H9 (cell line): ENCODE results near the gene TRIM60. TPM values are rescaled to one million over a fixed set of nuclear protein-coding genes. Genes with fewer than 3 reads are reported as not detected.

ENCODE experiments used
- DNase-seq: peaks from one replicate; pipeline ENCODE4 v3.0.0-alpha.2; 2017
- H2AFZ ChIP-seq: one replicate; pipeline ENCODE4 v1.6.1; 2013; ENCODE audit warnings: mild to moderate bottlenecking, low read length, control low read depth, moderate library complexity
- H2AK5ac ChIP-seq: 2 replicates; pipeline ENCODE4 v1.6.1; 2013; ENCODE audit warnings: low read length, control low read depth, mixed read lengths; ENCODE audit not compliant: insufficient read length
- H2BK120ac ChIP-seq: one replicate; pipeline ENCODE4 v1.6.1; 2013; ENCODE audit warnings: low read depth, mild to moderate bottlenecking, low read length, control low read depth, inconsistent platforms; ENCODE audit not compliant: poor library complexity, severe bottlenecking
- H2BK12ac ChIP-seq: 2 replicates; pipeline ENCODE4 v1.6.1; 2013; ENCODE audit warnings: low read length, control low read depth, mixed read lengths, low read depth; ENCODE audit not compliant: insufficient read length
- H2BK15ac ChIP-seq: 2 replicates; pipeline ENCODE4 v1.6.1; 2013; ENCODE audit warnings: low read depth, low read length, control low read depth
- H2BK20ac ChIP-seq: one replicate; pipeline ENCODE4 v1.6.1; 2013; ENCODE audit warnings: low read depth, mild to moderate bottlenecking, low read length, control low read depth, inconsistent platforms; ENCODE audit not compliant: poor library complexity, severe bottlenecking
- H2BK5ac ChIP-seq: 2 replicates; pipeline ENCODE4 v1.6.1; 2013; ENCODE audit warnings: low read length, control low read depth, mixed read lengths; ENCODE audit not compliant: insufficient read length
- H3K14ac ChIP-seq: 2 replicates; pipeline ENCODE4 v1.6.1; 2013; ENCODE audit warnings: low read length, control low read depth; ENCODE audit not compliant: insufficient read depth
- H3K18ac ChIP-seq: 2 replicates; pipeline ENCODE4 v1.6.1; 2013; ENCODE audit warnings: low read depth, mild to moderate bottlenecking, mixed read lengths, low read length, control low read depth; ENCODE audit not compliant: insufficient read length
- H3K23ac ChIP-seq: 2 replicates; pipeline ENCODE4 v1.6.1; 2013; ENCODE audit warnings: low read length, control low read depth, mixed read lengths, low read depth; ENCODE audit not compliant: insufficient read length
- H3K23me2 ChIP-seq: 2 replicates; pipeline ENCODE4 v1.6.1; 2013; ENCODE audit warnings: low read depth, mild to moderate bottlenecking, mixed read lengths, low read length, control low read depth; ENCODE audit not compliant: insufficient read length, poor library complexity, severe bottlenecking
- H3K27ac ChIP-seq: 2 replicates; pipeline ENCODE4 v1.5.1; 2013; ENCODE audit warnings: low read length, control low read depth, mixed read lengths, low read depth; ENCODE audit not compliant: insufficient read length
- H3K27me3 ChIP-seq: 2 replicates; pipeline ENCODE4 v1.6.1; 2013; ENCODE audit warnings: low read length, control low read depth, inconsistent platforms; ENCODE audit not compliant: insufficient read depth
- H3K4ac ChIP-seq: 2 replicates; pipeline ENCODE4 v1.6.1; 2013; ENCODE audit warnings: low read depth, mild to moderate bottlenecking, control low read depth, inconsistent platforms, low read length, moderate library complexity
- H3K4me1 ChIP-seq: 2 replicates; pipeline ENCODE4 v1.6.1; 2013; ENCODE audit warnings: low read length, control low read depth, inconsistent platforms; ENCODE audit not compliant: insufficient read depth
- H3K4me2 ChIP-seq: 2 replicates; pipeline ENCODE4 v1.6.1; 2013; ENCODE audit warnings: low read length, control low read depth, mixed read lengths; ENCODE audit not compliant: insufficient read length, insufficient read depth
- H3K56ac ChIP-seq: 2 replicates; pipeline ENCODE4 v1.6.1; 2013; ENCODE audit warnings: low read depth, mild to moderate bottlenecking, mixed read lengths, low read length, control low read depth; ENCODE audit not compliant: insufficient read length
- H3K79me1 ChIP-seq: 2 replicates; pipeline ENCODE4 v1.6.1; 2013; ENCODE audit warnings: low read depth, mild to moderate bottlenecking, moderate library complexity, low read length, control low read depth, inconsistent platforms; ENCODE audit not compliant: insufficient read depth, poor library complexity, severe bottlenecking
- H3K79me2 ChIP-seq: 2 replicates; pipeline ENCODE4 v1.6.1; 2013; ENCODE audit warnings: low read length, control low read depth, inconsistent platforms; ENCODE audit not compliant: insufficient read depth
- H3K9ac ChIP-seq: 2 replicates; pipeline ENCODE4 v1.6.1; 2013; ENCODE audit warnings: low read length, control low read depth, mixed read lengths; ENCODE audit not compliant: insufficient read length; ENCODE audit errors: extremely low read depth
- H3K9me3 ChIP-seq: one replicate; pipeline ENCODE4 v1.6.1; 2013; ENCODE audit warnings: low read depth, low read length, inconsistent platforms; ENCODE audit not compliant: control insufficient read depth
- H3T11ph ChIP-seq: one replicate; pipeline ENCODE4 v1.6.1; 2013; ENCODE audit warnings: mild to moderate bottlenecking, low read length, control low read depth, inconsistent platforms
- H4K20me1 ChIP-seq: one replicate; pipeline ENCODE4 v1.6.1; 2013; ENCODE audit not compliant: control insufficient read depth, insufficient read length, insufficient read depth
- H4K5ac ChIP-seq: 2 replicates; pipeline ENCODE4 v1.6.1; 2013; ENCODE audit warnings: low read depth, mild to moderate bottlenecking, mixed read lengths, low read length, control low read depth; ENCODE audit not compliant: insufficient read length
- H4K8ac ChIP-seq: replicated peaks from 2 replicates; pipeline ENCODE4 v1.6.1; 2013; ENCODE audit warnings: low read length, control low read depth, mixed read lengths, low read depth; ENCODE audit not compliant: insufficient read length
- H4K91ac ChIP-seq: 2 replicates; pipeline ENCODE4 v1.6.1; 2013; ENCODE audit warnings: low read depth, mild to moderate bottlenecking, moderate library complexity, mixed read lengths, low read length, control low read depth; ENCODE audit not compliant: insufficient read length
- H3K27ac Mint-ChIP-seq, 3 experiments: 2 replicates in 2 of 3; 3 replicates in 1 of 3; pipeline ENCODE4 v1.8.0; 2020 to 2021; ENCODE audit warnings: mixed read lengths in 3 of 3, mild to moderate bottlenecking in 1 of 3, moderate library complexity in 1 of 3
- H3K27me3 Mint-ChIP-seq: 2 replicates; pipeline ENCODE4 v1.8.0; 2021; ENCODE audit warnings: low read depth, mild to moderate bottlenecking, moderate library complexity, mixed read lengths
- H3K36me3 Mint-ChIP-seq, 3 experiments: 2 replicates in 2 of 3; 3 replicates in 1 of 3; pipeline ENCODE4 v1.8.0; 2020 to 2021; ENCODE audit warnings: low read depth in 3 of 3, mixed read lengths in 3 of 3; ENCODE audit not compliant: insufficient read depth in 1 of 3
- H3K4me1 Mint-ChIP-seq, 2 experiments: 2 replicates each; pipeline ENCODE4 v1.8.0; 2020; ENCODE audit warnings: mixed read lengths in 2 of 2
- H3K4me3 Mint-ChIP-seq, 2 experiments: 2 replicates in 1 of 2; 3 replicates in 1 of 2; pipeline ENCODE4 v1.8.0; 2020 to 2021; ENCODE audit warnings: mild to moderate bottlenecking in 2 of 2, mixed read lengths in 2 of 2, moderate library complexity in 1 of 2
- H3K9me3 Mint-ChIP-seq, 2 experiments: 2 replicates in 1 of 2; 3 replicates in 1 of 2; pipeline ENCODE4 v1.8.0; 2020; ENCODE audit warnings: mild to moderate bottlenecking in 2 of 2, mixed read lengths in 2 of 2, moderate library complexity in 1 of 2
- CTCF ChIP-seq: fragments of 200-600 bp; sonication (generic); conservative IDR thresholded peaks from 3 replicates; pipeline ENCODE4 v1.8.0; 2021; ENCODE audit warnings: antibody characterized with exemption, mild to moderate bottlenecking
- WGBS: extraction: QIAGEN DNeasy Blood & Tissue Kit; methylation state at CpG from one replicate; pipeline ENCODE4 v1.1.7; 2013; ENCODE audit warnings: missing lambda C conversion rate, low lambda C conversion rate, mixed read lengths; ENCODE audit not compliant: insufficient read length; ENCODE audit errors: extremely low coverage; 5-methylcytosine and 5-hydroxymethylcytosine counted together
- total RNA-seq: library from RNA; stranded (reverse); gene quantifications from 2 replicates; pipeline ENCODE4 v1.2.1, GENCODE V29; 2021

Gene TRIM60
- total RNA-seq, 1 experiment from 2014 or later: not detected

- Mint-ChIP-seq H3K27ac (peak overlapping the region in 1 of 3 experiments; percentile 57; a peak in 2 of 7 replicates), H3K9me3 (no peaks in the 10 kb centered on the region)
- H2AFZ ChIP-seq: no peak overlapping the region
Observed at GRCh38 chr4:165048170-165048569, 16.4 kb downstream of the TRIM60 start.

More at GRCh38 chr4:165048170-165048569, 16.4 kb downstream of the TRIM60 start:
- DNase-seq: no peak
- H2BK12ac ChIP-seq: no peak overlapping the region
- no peaks in the 10 kb centered on the region for H3K27me3 ChIP-seq
- H3K23me2 ChIP-seq: no peaks in the 10 kb centered on the region
- H2BK5ac ChIP-seq: no peak overlapping the region
- WGBS: no CpG with 5 or more reads among the region's 5 CpGs
- no peak overlapping the region for H4K8ac ChIP-seq
- H3K14ac ChIP-seq: no peak overlapping the region
- Mint-ChIP-seq H3K36me3 (no peaks in the 10 kb centered on the region), H3K4me3 (no peak overlapping the region), H3K4me1 (peaks cover 10 to 12% of the 10 kb centered on the region in 2 experiments), H3K27me3 (no peaks in the 10 kb centered on the region)
- no peak overlapping the region for H3K56ac ChIP-seq
- H3K4ac ChIP-seq: no peak overlapping the region
- H3K9me3 ChIP-seq: no peaks in the 10 kb centered on the region
- no peak overlapping the region for H3K27ac ChIP-seq
- no peak overlapping the region for H3K4me2 ChIP-seq
- H3K9ac ChIP-seq: no peak overlapping the region
- no peak overlapping the region for H3K23ac ChIP-seq
- no peak overlapping the region for H3T11ph ChIP-seq
- H2AK5ac ChIP-seq: no peak overlapping the region
- no peak overlapping the region for H2BK120ac ChIP-seq
- H3K79me1 ChIP-seq: no peaks in the 10 kb centered on the region
- H3K79me2 ChIP-seq: no peaks in the 10 kb centered on the region
- H3K18ac ChIP-seq: no peak overlapping the region
- no peak overlapping the region for H4K5ac ChIP-seq
- no peaks in the 10 kb centered on the region for H4K20me1 ChIP-seq
- no peaks in the 10 kb centered on the region for H3K4me1 ChIP-seq
- H4K91ac ChIP-seq: no peak overlapping the region
- H2BK20ac ChIP-seq: no peak overlapping the region
- H2BK15ac ChIP-seq: no peak overlapping the region
- no peak for TF ChIP-seq CTCF
